GM10266 (cell line): ENCODE results near the gene ME3.

ENCODE experiments used
- DNase-seq: peaks from one replicate; pipeline ENCODE4 v3.0.0; 2012; ENCODE audit errors: extremely low spot score
- TF ChIP-seq, protein P1 (sequence below): IDR thresholded peaks from 2 replicates; pipeline ENCODE4 v1.5.1; 2012; ENCODE audit warnings: mild to moderate bottlenecking, low read depth; ENCODE audit not compliant: control insufficient read depth, insufficient read depth; ENCODE audit errors: missing control alignments

Gene ME3

DNA sequence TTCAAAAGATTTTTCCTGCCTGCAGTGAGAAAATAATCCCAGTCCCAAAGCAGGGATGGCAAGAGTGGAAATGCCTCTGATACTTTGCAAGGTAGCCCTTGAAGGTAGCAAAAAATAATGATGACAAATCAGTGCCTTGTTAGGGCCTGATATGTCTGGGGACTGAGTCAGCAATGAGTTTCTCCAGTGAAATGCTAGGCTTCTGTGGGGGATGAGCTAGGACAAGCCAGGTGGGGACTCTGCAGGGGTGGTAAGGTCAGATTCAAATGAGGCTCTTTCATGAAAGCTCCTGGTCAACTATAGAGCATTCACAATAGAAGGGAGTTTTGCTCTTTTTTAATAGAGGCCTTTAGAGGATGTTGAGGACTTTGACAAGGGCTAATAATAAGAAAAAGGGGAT, 77.7 kb downstream of the ME3 start:
- no peak for DNase-seq

GRCh38 chr11:86593833-86594232, 78.6 kb downstream of the ME3 start:
- TF ChIP-seq, protein P1, sequence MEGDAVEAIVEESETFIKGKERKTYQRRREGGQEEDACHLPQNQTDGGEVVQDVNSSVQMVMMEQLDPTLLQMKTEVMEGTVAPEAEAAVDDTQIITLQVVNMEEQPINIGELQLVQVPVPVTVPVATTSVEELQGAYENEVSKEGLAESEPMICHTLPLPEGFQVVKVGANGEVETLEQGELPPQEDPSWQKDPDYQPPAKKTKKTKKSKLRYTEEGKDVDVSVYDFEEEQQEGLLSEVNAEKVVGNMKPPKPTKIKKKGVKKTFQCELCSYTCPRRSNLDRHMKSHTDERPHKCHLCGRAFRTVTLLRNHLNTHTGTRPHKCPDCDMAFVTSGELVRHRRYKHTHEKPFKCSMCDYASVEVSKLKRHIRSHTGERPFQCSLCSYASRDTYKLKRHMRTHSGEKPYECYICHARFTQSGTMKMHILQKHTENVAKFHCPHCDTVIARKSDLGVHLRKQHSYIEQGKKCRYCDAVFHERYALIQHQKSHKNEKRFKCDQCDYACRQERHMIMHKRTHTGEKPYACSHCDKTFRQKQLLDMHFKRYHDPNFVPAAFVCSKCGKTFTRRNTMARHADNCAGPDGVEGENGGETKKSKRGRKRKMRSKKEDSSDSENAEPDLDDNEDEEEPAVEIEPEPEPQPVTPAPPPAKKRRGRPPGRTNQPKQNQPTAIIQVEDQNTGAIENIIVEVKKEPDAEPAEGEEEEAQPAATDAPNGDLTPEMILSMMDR: no peak
- no peak for DNase-seq

More for the DNA sequence above, 77.7 kb downstream of the ME3 start:
- TF ChIP-seq, protein P1: no peak

DNA sequence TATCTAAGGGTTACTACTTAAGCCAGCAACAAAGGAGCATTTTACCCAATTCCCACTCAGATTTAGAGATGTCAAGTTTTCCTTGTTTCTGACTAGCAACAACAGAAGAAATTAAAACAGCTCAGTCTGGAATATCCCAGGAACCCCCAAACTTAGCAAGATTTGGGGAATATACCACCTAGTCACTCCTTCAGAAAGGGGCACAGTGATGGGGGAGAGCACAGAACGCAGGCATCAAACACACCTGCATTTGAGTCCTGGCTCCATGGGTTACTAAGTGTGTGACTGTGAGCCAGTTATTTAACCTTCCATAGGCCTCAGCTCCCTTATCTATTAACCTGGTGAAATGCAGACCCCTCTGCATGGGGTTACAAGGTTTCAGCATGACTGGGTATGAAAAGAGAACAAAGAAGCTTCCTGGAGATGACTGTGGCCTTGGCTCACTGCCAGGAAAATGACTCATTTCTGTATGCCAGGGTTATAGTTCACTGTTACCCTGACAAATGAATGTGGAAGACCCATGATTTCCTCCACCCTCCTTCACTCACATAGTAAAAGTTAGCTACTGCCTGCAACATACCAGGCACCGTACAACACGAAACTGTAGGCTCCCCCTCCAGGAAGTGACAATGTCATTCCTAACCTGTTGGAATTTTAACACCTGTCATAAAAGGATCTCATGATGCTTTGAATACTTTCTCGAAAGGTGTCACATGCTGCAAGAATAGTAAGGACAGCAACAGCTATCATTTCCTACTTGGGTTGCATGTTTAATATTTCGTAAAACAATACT, 79.6 kb downstream of the ME3 start:
- TF ChIP-seq, protein P1: no peak
- DNase-seq: peak; percentile 55

GRCh38 chr11:86592047-86592591, 80.3 kb downstream of the ME3 start:
- no peak for DNase-seq
- TF ChIP-seq, protein P1: no peak

- no peak for DNase-seq
- TF ChIP-seq, protein P1: no peak
Observed at GRCh38 chr11:86591631-86592030, 80.8 kb downstream of the ME3 start.

GRCh38 chr11:86589856-86590589, 82.4 kb downstream of the ME3 start:
- DNase-seq: no peak
- TF ChIP-seq, protein P1: no peak
